HL-60 (cell line): ENCODE data around the gene FAM78A.
A peak's percentile ranks its signal among the peaks of the same experiment; 100 is the strongest.
"Not testable (repeated sequence)": the region's sequence is repeated elsewhere in the genome, so short reads cannot be mapped to it uniquely, and the experiment has no call there.

Source experiments
- DNase-seq, 2 experiments: peaks; one replicate each; pipeline ENCODE4 v3.0.0-alpha.2; 2010 to 2020; ENCODE audit warnings: low read depth in 1 of 2, low spot score in 1 of 2
- H3K27ac ChIP-seq: fragments of 250-450 bp; sonication (Bioruptor Pico); replicated peaks from 2 replicates; pipeline ENCODE4 v1.5.1; 2020; ENCODE audit warnings: mild to moderate bottlenecking, moderate library complexity
- H3K27me3 ChIP-seq: fragments of 250-450 bp; sonication (Bioruptor Pico); 2 replicates; pipeline ENCODE4 v1.5.1; 2021; ENCODE audit warnings: mild to moderate bottlenecking, moderate library complexity; ENCODE audit not compliant: insufficient read depth, poor library complexity, severe bottlenecking
- H3K4me3 ChIP-seq: replicated peaks from 2 replicates; pipeline ENCODE4 v1.5.1; 2011; ENCODE audit warnings: mild to moderate bottlenecking, control low read depth, low read length; ENCODE audit not compliant: insufficient read depth
- CTCF ChIP-seq: IDR thresholded peaks from one replicate; pipeline ENCODE4 v1.5.1; 2011; ENCODE audit warnings: low read length, control low read depth, inconsistent platforms; ENCODE audit not compliant: insufficient read depth
- GABPA ChIP-seq: IDR thresholded peaks from 2 replicates; pipeline ENCODE4 v1.6.1; 2012; ENCODE audit warnings: low read depth
- POLR2AphosphoS5 ChIP-seq: IDR thresholded peaks from 2 replicates; pipeline ENCODE4 v1.6.1; 2012; ENCODE audit warnings: low read depth
- REST ChIP-seq: IDR thresholded peaks from 2 replicates; pipeline ENCODE4 v1.6.1; 2012; ENCODE audit warnings: low read depth; ENCODE audit not compliant: insufficient replicate concordance
- SPI1 ChIP-seq: IDR thresholded peaks from 2 replicates; pipeline ENCODE4 v1.6.1; 2012; ENCODE audit warnings: low read depth, mild to moderate bottlenecking, borderline replicate concordance

Gene FAM78A

GRCh38 chr9:131264231-131264630, 12.1 kb downstream of the FAM78A start:
- no peak for TF ChIP-seq REST
- no peak for TF ChIP-seq SPI1
- TF ChIP-seq CTCF = no peak
- TF ChIP-seq GABPA = no peak
- TF ChIP-seq POLR2AphosphoS5 = no peak
- peak overlapping the region; percentile 95 for H3K27ac ChIP-seq
- DNase-seq = peak in 1 of 2 experiments; percentile 21
- H3K27me3 ChIP-seq = no peaks in the 10 kb centered on the region
- H3K4me3 ChIP-seq = no peak overlapping the region; the same call in 1 of the 2 replicates

DNA sequence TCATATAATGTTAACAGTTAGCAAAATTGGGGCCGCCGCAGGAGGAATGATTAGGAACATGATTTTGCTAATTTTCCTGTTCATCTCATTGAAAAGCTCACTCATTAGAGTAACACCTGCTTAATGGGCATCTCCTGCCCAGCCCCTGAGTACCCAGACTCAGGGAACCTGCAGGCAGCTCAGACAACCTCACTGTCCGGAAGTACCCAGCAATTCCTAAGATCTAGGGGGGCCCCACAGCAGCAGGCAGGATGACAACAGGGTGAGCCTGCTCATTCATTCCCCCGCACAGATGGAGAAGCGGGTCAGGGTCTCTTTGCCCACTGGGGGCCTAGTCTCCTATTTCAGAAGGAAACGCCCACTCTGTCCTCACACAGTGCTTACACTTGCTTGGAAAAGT, 12.6 kb downstream of the FAM78A start:
- peak overlapping the region; percentile 95 for H3K27ac ChIP-seq
- DNase-seq = peak in 1 of 2 experiments; percentile 12
- TF ChIP-seq GABPA (no peak), CTCF (no peak), SPI1 (no peak), REST (no peak), POLR2AphosphoS5 (no peak)
- H3K4me3 ChIP-seq = no peak overlapping the region
- no peaks in the 10 kb centered on the region for H3K27me3 ChIP-seq

DNA sequence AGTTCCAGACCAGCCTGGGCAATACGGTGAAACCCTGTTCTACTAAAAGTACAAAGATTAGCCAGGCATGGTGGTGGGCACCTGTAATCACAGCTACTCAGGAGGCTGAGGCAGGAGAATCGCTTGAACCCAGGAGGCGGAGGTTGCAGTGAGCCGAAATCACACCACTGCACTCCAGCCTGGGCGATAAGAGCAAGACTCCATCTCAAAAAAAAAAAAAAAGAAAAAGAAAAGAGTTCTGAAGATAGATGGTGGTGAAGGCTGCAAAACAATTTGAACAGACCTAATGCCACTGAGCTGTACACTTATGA, 13.3 kb downstream of the FAM78A start:
- DNase-seq, H3K4me3 ChIP-seq, H3K27me3 ChIP-seq: not testable (repeated sequence)
- H3K27ac ChIP-seq = peak overlapping the region; percentile 41

DNA sequence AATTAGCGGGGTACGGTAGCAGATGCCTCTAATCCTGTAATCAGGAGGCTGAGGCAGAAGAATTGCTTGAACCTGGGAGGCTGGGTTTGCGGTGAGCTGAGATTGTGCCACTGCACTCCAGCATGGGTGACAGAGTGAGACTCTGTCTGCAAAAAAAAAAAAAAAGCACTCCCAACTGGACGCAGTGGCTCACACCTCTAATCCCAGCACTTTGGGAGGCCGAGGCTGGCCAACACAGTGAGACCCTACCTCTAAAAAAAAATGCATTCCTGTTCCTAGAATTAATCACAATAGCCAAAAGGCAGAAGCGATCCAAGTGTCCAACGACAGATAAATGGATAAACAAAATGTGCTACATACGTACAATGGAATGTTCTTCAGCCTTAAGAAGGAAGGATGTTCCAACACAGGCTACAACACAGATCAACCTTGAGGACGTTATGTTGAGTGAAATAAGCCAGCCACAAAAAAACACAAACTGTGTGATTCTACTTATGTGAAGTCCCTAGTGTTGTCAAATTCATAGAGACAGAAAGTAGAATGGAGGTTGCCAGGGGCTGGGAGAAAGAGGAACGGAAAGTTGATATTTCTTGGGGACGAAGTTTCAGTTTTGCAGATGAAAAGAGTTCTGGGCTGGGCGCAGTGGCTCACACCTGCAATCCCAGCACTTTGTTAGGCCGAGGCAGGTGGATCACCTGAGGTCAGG, 13.8 kb downstream of the FAM78A start:
- H3K27me3 ChIP-seq = no peaks in the 10 kb centered on the region
- DNase-seq = no peak
- no peak overlapping the region for H3K4me3 ChIP-seq
- TF ChIP-seq CTCF (no peak), GABPA (no peak), POLR2AphosphoS5 (no peak), REST (no peak), SPI1 (no peak)
- peak overlapping the region; percentile 41 for H3K27ac ChIP-seq
